Measurements from ENCODE around the gene SUMO2. TPM values are rescaled to one million over a fixed set of nuclear protein-coding genes. Genes with fewer than 3 reads are reported as not detected.

The SUMO2 gene
- total and polyA plus RNA-seq, 2 of the 8 experiments (the other 6 are each of a cell fraction or from before 2014, with no cell fraction given), result 184 to 779 TPM

DNA sequence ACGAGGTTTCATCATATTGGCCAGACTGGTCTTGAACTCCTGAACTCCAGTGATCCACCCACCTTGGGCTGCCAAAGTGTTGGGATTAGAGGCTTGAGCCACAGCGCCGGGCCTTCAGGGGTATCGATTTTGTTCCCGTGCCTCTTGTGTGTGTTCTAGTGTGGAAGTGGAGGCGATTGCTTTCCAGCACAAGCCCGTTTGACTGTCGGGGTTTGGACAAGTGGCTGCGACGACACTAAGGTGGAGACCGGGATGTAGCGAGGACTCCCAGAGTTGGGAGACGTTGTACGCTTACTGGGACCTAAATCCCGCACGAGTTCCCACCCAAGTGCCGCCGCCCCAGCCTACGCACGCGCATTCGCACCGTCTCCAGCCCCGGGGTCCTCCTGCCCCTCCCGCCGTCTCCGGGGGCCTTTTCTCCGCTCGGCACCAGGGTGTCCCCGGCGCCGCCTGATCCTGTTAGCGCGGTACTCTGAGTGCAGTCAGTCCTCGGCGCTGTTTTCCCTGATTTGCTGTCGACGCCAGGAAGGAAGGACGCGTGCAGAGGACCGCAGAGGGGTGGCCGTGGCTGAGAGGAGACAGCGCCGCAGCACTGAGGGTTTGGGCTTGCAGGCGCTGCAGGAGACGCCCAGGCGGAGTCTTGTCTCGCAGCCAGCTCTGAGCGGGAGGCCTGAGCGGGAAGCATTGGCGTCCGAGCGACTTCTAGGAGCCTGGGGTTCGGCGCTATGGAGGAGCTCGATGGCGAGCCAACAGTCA is 22.5 kb upstream of the SUMO2 start, which contains the start of gene NUP85 (continued):
- TF ChIP-seq, protein P1, sequence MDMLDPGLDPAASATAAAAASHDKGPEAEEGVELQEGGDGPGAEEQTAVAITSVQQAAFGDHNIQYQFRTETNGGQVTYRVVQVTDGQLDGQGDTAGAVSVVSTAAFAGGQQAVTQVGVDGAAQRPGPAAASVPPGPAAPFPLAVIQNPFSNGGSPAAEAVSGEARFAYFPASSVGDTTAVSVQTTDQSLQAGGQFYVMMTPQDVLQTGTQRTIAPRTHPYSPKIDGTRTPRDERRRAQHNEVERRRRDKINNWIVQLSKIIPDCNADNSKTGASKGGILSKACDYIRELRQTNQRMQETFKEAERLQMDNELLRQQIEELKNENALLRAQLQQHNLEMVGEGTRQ (IDR thresholded peaks at IDR 0.05; ENCODE audit: low read length), result no peak
- TF ChIP-seq FOSL1 (IDR thresholded peaks at IDR 0.05; ENCODE audit: insufficient read depth, low read depth, low read length) (no peak), POLR2A (IDR thresholded peaks at IDR 0.05; ENCODE audit: control extremely low read depth in 1 of 2, low read depth in 2 of 2, low read length in 2 of 2) (peak in 1 of 2 experiments; percentile 79; a peak in 2 of 3 replicates), HDAC2 (IDR thresholded peaks at IDR 0.05; ENCODE audit: borderline replicate concordance in 1 of 2, low read depth in 2 of 2, low read length in 2 of 2) (peak in 1 of 2 experiments; percentile 86; a peak in 1 of 4 replicates), HDAC6 (IDR thresholded peaks at IDR 0.05; ENCODE audit: low read depth, low read length) (no peak), TAF7 (optimal IDR thresholded peaks at IDR 0.05; ENCODE audit: borderline replicate concordance, low read depth, low read length) (no peak), SRF (IDR thresholded peaks at IDR 0.05; ENCODE audit: low read depth, low read length) (no peak), RXRA (IDR thresholded peaks at IDR 0.05; ENCODE audit: insufficient read depth, low read depth, low read length) (no peak), POLR2AphosphoS5 (IDR thresholded peaks at IDR 0.05; ENCODE audit: low read depth, low read length) (peak; percentile 45; the same call in 1 of the 2 replicates), EZH2 (IDR thresholded peaks at IDR 0.05; ENCODE audit: low read depth, low read length, severe bottlenecking) (no peak), JUN (IDR thresholded peaks at IDR 0.05; ENCODE audit: low read depth, low read length) (no peak), EP300 (IDR thresholded peaks at IDR 0.05; ENCODE audit: borderline replicate concordance in 1 of 2, low read depth in 2 of 2, low read length in 2 of 2) (no peak), CTBP2 (IDR thresholded peaks at IDR 0.05; ENCODE audit: borderline replicate concordance, insufficient read depth, insufficient read length, low read length) (no peak), SIRT6 (IDR thresholded peaks at IDR 0.05; ENCODE audit: low read length) (no peak), TAF1 (IDR thresholded peaks at IDR 0.05; ENCODE audit: low read depth, low read length) (peak; percentile 73)
- TF ChIP-seq, protein P2, sequence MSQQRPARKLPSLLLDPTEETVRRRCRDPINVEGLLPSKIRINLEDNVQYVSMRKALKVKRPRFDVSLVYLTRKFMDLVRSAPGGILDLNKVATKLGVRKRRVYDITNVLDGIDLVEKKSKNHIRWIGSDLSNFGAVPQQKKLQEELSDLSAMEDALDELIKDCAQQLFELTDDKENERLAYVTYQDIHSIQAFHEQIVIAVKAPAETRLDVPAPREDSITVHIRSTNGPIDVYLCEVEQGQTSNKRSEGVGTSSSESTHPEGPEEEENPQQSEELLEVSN (IDR thresholded peaks at IDR 0.05), result peak; percentile 82
- TF ChIP-seq, protein P3, sequence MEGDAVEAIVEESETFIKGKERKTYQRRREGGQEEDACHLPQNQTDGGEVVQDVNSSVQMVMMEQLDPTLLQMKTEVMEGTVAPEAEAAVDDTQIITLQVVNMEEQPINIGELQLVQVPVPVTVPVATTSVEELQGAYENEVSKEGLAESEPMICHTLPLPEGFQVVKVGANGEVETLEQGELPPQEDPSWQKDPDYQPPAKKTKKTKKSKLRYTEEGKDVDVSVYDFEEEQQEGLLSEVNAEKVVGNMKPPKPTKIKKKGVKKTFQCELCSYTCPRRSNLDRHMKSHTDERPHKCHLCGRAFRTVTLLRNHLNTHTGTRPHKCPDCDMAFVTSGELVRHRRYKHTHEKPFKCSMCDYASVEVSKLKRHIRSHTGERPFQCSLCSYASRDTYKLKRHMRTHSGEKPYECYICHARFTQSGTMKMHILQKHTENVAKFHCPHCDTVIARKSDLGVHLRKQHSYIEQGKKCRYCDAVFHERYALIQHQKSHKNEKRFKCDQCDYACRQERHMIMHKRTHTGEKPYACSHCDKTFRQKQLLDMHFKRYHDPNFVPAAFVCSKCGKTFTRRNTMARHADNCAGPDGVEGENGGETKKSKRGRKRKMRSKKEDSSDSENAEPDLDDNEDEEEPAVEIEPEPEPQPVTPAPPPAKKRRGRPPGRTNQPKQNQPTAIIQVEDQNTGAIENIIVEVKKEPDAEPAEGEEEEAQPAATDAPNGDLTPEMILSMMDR (IDR thresholded peaks at IDR 0.05; ENCODE audit: control extremely low read depth in 1 of 3, insufficient read depth in 1 of 3, low read depth in 1 of 3, low read length in 3 of 3), result no peak
- TF ChIP-seq, protein P4, sequence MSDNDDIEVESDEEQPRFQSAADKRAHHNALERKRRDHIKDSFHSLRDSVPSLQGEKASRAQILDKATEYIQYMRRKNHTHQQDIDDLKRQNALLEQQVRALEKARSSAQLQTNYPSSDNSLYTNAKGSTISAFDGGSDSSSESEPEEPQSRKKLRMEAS (IDR thresholded peaks at IDR 0.05), result peak; percentile 67

Data from H1 (cell line).